Islet precursor cell (in vitro differentiated cells): ENCODE measurements around the gene BRSK1.

ENCODE experiments used
- DNase-seq: peaks from one replicate; pipeline ENCODE4 v3.0.0-alpha.2; 2018

Gene BRSK1

DNA sequence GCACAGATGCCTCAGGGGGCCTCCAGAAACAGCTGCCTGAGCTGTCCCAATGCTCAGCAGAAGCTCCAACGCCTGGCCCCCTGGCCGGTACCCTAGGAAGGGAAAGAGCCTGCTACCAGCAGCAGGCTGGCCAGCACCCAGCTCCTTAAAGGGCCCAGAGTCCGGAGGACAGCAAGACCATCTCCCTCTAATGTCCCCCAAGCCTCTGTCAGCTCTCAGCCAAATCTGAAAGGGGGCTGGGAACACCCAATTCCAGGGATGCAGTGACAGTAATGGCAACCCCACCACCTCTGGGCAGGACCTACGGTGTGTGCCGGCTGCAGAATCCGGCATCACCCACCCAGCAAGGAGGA is 29.2 kb upstream of the BRSK1 start:
- no peak for DNase-seq

DNA sequence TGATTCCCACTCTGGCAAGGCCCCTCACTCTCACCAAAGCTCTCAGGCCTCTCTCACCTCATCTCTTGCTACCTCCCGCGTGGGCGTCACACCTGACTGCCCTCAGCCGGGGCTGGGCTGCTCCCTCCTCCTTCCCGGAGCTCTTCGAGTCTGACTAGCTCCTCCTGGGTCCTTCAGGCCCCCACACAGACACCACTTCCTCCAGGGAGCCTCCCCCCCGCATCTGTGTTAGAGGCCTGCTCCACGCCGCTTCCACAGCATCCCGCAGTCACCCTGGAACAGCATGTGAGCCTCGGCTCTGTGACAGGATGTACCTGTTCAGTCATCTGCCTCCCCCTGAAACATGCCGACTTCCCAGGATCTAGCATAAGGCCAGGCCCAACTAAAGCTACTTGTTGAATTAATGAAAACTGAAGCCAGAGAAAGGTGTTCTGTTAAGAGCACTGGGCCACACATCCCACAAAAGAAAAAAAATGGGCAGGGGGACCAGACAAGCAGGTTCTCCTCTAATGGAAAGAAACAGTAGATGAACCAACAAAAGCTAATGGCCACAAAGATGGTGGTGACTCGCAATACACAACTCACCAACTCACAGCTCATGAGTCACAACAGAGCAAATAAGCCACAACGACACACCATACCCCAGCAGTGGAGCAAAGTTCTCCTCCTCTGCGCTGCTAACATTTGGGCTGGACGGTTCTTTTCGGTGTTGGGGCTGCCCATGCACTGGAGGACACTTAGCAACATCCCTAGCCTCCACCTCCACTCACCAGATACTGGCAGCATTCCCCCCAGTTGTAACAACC is 28.0 kb upstream of the BRSK1 start:
- DNase-seq: no peak

DNA sequence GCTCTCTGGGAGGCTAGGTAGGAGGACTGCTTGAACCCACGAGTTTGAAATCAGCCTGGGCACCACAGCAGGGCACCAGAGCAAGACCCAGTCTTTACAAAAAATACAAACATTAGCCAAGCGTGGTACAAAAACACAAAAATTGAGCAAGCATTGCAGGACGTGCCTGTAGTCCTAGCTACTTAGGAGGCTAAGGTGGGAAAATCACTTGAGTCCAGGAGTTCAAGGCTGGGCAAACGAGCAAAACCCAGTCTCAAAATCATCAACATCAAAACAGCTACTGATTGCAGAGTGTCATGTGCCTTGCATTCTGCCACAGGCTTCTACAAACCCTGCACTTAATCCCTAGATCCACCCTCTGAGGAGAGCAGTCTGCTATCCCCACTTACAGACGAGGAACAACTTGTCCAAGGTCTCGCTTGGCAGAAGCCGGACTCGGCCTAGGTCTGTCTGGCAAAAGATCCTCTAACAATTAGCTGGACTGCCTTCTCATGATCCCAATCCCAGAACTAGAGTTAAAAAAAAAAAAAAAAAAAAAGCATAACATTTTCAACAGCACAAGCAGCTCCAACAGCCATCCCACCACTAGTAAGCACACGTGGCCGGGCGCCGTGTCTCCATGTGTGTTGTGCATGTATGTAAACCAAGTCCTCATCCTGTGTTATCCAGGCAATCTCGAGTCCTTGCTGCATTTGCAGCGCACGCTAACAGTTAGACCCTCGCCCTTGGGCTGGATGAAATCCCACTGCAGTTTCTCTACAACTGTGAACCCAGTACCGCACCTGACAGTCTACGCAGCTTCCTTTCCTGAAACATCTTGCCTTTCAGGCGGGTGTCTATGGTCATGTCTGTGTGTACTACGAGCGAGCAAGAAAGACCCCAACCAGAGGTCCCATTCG is 27.0 kb upstream of the BRSK1 start:
- DNase-seq: no peak

DNA sequence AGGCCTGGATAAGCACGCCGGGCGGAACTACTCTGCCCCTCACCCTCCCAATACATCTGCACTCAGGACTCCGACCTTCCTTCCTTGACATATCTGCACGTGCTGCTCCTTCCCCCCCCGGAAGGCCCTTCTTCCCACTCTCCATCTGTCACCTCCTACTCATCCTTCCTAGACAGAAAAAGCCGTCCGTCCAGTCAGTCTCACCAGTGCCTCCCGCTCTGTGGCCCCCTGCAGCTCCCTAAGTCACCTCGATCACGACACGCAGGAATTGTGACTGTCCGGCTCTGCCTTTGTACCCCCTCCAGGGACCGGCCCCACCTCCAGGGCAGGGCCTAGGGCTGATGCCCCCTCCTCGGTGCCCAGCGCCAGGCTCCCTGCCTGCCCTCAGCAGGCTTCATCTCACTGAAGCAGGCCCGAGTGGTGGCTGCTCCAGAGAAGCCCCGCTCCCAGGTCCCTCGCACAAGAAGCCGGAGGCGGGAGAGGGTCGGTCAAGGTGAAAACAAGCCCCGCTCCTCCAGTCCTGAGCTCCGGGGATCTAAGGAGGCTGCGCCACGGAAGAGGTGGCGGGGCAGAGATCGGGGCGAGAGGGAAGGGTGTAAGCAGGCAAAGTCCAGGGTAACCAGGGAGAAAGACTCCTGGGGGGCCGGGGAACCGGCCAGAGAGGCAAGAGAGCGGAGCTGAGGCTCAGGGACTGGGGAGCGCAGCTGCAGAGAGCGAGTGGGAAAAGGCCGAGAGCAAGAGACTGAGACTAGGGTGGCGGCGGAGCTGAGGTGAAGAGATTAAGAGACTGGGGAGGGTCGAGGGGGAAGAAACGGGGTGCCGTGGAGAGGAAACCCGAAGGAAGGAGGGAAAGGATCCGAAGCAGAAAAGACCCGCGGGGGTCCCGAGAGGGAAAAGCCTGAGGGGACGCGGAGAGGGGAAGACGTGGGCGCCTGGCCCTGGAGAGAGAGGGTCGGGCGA is 26.1 kb upstream of the BRSK1 start:
- no peak for DNase-seq

DNA sequence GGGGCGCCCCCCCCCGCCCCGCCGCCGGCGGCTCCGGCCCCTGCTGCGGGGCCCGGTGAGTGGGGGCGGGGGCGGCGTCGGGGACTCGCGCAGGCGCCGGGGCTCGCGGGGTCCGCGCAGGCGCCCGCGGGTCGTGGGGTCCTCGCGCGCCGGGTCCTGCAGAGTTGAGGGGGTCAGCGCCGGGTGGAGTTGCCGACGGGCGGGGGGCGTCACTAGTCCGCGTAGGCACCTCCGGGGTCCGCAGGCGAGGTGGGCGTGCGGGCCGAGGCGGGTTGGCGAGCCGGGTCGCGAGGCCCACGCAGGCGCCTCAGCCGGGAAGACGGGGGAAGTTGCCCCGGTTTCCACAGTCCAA is 25.3 kb upstream of the BRSK1 start:
- no peak for DNase-seq

DNA sequence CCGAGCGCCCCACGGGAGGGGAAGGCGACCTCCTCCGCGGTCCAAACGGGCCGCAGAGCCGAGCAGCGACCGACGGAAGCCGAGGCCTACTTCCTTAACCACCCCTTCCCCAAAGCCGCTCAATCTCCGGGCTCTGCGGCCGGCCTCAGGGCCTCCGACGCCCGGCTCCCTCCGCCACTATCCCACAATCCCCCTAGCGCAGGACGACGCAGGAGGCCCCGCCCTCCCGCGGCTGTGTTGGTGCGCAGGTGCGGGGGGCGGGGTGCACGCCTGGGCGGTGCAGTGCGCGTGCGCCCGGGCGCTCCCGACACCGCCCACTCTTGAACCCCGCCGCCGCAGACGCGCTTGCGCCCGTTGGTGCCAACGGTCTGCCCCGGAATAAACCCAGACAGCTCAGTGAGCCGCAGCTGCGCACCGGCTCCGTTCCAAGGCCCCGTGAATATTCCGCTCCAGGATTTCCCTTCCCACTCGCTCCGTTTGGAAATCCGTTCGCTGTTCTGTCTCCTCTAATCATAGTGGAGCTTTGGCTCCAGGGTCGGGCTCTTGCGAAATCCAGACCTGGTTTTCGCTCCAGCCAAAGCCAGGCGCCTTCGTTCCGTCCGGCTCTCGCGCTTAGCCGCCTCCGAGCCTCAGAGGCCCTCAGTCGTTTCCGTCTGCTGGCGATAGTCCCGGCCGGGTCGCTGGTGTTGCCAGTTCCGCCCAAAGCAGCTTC is 24.8 kb upstream of the BRSK1 start, which contains the start of gene PPP6R1:
PPP6R1 (minus strand) TSS at position 190 of the 712 bp plus-strand sequence. CDS start 11,914 bp downstream, outside the sequence.
- DNase-seq: peak; percentile 99

DNA sequence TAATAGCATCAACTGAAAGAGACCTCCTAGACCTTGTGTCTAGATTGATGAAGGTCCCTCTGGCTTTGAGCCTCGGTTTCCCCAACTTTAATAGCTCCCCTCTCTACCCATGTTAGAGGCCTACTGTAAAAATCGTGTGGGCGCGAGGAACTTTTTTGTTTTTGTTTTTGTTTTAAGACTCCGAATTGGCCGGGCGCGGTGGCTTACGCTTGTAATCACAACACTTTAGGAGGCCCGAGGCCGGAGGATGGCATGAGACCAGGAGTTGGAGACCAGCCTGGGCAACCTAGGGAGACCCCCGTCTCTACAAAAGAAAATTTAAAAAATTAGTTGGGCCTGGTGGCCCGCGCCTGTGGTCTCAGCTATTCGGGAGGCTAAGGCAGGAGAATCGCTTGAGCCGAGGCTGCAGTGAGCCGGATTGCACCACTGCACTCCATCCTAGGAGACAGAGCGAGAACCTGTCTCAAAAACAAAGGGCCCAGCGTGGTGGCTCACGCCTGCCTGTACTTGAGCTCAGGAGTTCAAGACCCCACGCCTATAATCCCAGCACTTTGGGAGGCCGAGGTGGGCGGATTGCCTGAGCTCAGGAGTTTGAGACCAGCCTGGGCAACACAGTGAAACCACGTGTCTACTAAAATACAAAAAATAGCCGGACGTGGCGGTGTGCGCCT is 24.1 kb upstream of the BRSK1 start:
- no peak for DNase-seq

DNA sequence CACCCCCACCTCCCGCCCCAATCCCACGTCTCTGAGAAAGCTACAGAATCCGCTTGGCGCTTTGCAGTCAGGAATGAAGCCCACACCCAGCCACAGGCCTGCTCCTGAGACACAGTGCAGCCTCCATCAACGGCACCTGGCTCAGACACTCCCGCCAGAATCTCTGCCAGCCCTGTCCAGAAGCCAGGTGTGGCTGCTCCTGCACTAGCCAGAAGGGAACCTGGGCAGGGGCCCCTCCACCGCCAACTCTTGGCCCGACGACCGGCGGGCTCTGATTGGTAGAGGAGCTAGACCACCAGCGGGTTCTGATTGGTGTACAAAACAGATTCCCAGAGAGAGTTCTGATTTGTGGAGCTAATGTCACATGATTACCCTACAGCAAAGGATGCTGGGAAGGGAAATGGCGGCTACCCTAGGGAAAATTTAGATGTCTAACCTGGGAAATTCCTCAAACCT is 22.1 kb upstream of the BRSK1 start:
- no peak for DNase-seq

DNA sequence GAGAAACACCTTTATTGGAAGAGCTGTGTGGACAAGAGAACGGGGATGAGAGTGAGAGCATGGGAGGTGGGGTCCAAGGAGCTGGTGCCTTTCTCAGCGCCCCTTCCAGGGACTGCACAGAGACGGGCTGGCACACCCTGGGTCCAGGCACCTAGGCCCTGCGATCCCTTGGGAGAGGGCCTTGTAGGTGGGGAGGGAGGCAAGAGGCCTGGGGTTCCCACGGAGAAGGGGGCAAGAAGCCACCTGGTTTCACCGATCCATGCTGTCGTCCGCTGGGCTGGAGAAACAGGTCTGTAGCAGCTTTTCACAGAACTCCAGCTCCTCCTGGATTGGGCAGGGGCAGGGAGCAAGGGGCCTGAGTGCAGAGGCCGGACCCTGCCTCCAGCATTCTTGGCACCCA is 21.4 kb upstream of the BRSK1 start:
- DNase-seq: no peak

DNA sequence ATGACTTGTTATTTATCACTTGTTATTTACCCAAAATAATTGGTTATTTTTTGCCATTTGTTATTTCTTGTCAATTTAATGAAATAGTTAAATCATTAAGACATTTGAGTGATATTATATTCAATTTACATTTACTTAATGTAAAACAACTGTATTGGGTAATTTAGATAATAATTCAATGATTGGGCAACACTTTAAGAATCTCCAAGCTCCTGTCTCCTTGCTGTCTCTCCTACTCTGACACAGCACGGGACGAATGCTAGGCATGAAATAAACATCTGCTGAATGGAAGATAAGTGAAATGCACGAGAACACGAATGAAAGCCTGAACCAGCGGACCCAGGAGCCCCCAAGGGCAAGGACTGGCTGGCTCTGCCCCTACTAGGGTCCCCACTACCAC is 19.3 kb upstream of the BRSK1 start:
- no peak for DNase-seq

DNA sequence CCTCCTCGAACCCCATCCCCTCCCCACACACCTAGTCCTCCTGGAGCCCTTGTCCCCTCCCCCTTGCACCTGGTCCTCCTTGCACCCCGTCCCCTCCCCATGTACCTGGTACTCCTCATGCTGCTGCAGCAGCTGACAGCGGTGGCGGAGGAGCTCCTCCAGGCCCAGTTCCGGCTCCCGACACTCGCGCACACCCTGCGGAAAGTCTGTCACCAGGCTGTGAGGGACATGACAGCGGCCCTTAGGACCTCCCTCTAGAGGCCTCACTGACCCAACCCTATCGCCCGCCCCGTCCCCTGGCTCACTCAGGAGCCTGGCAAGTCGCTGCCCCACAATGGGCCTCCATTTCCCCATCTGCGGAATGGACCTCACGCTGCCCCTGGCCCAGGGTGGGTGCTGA is 18.6 kb upstream of the BRSK1 start:
- no peak for DNase-seq

DNA sequence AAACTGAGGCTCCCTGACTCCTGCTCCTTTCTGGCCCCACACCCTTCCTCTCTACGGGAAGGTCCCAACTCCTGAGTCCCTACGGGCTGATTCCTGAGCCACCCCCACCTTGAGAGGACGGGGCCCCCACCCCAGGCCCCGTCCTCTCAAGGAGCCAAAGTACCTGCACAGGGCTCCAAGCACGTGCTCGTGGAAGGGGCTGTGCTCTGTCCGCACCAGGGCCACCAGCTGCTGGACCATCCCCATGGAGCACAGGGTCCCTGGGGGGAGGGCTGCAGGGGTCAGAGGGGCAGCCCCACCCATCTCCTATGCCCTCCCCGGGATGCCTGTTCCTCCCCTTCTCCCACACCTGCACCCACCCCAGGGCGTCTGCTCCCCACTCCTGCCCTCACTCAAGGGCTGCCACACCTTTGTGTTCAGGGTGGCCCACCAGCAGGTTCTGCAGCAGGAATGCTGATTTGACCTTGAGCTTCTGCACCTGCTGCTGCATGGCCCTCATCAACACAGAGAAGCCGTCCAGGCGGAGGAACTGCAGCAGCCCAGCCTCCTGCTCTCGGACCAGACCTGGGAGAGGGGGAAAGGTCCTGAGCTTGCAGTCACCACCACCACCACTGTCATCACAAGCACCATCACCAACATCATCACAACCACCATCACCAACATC is 17.9 kb upstream of the BRSK1 start:
- no peak for DNase-seq

DNA sequence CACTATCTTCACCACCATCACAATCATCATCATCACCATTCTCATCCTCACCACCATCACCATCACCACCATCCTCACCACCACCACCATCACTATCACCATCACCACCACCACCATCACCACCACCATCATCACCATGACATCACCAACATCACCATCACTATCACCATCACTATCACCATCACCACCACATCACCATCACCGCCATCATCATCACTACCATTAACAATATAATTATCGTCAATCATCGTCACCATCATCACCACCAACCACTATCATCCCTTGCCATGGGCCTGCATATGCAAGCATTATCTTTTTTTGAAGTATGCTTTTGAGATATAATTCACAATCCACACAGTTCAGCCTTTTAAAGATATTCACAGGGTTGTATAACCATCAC is 17.4 kb upstream of the BRSK1 start:
- DNase-seq: no peak

DNA sequence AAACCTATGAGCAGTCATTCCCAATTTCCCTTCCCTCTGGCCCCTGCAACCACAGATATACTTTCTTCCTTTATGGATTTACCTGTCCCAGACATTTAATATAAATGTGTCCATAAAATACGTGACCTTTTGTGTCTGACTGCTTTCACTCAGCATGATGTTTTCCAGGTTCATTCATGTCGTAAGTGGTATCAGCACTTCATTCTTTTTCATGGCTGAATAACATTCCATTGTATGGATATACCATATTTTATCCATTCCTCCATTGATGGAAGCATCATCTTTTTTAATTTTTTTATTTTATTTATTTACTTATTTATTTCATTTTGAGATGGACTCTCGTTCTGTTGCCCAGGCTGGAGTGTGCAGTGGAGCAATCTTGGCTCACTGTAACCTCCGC is 17.0 kb upstream of the BRSK1 start:
- DNase-seq: no peak

DNA sequence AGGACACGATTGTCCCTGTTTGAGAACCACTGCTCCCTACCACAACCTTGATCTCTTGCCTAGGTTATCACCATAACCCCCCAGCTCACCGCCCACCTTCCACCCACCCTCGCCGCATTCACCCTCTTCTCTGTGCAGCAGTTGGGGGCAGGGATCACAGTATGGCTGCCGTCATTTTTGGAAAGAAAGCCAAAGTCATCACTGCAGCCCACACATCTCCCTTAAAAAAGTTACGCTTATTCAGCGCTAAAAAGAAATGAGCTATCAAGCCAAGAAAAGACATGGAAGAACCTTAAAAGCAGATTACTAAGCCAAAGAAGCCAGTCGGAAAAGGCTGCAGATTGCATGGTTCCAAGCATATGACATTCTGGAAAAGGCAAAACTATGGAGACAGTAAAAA is 14.5 kb upstream of the BRSK1 start:
- DNase-seq: no peak

DNA sequence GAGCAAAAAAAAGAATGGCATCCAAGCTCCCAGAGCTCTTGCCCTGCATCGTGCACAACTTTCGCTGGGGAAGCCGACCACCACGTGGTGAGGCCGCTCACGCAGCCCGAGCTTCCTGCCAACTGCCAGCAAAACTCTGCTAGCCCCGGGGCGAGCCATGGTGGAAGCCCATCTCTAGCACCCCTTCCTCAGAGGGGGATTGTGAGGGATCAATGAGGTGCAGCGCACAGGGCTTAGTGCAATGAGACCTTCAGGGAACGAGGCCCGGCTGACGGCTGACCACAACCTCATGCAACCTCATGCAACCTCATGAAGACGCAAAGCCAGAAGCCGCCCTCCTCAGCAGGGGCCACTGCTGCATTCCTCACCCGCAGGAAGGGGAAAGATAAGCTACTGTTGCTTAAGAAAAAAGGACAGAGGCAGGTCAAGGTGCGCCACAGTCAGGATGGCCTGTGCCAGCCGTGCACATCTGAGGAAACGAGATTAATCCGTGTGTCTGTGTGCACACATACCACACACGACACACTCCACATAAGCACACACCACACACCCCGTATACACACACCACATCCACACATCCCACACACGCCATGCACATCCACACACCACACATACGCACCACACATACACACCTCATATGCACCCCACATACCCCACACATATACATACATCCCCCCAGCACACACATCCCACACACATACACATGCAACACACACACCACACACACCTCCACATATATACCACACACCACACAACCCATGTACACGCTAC is 13.4 kb upstream of the BRSK1 start:
- DNase-seq: no peak

DNA sequence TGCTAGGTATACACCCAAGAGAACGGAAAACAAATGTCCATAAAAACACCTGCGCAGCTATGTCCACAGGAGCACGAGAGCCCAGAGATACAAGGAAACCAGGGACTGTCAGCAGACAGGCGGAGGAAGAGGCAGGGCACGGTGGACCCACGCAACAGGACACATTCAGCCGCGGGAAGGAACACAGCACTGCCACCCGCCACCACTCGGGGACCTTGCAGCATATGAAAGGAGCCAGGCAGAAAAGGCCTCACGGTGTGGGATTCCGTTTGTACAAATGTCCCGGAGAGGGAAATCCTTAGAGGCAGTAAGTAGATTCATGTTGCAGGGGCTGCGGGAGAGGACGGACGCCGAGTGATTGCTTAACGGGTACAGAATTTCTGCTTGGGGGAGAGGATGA is 11.7 kb upstream of the BRSK1 start:
- no peak for DNase-seq

DNA sequence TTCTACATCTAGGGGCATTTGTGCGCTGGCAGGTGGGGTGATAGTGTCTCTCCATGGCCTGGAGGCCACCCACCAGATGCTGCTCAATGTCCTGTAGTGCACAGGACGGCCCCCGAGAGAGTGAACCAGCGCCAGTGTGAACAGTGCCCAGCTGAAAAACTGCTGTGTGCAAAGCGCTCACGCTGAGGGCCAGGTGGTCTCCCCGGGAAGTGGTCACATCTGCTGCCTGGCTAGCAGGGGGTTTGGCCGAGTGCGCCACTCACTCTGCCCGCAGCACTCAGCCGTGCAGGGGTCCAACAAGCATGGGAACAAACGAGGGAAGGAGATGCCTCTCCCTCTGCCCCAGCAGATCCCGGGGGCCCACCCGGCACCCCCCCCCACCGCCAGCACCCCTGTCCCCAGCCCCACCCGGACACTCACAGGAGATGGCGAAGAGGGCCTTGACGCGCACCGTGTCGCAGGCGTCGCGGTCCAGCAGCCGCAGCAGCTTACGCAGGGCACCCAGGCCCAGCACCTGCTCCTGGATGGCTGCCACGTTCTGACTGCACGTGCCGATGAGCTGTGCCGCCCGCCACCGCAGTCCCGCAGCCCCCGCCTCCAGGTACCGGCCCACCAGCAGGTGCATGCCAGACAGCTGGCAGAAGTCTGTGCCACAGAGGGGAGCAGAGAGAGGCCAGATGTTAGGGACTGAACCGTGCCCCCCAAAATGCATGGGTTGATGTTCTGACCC is 9.7 kb upstream of the BRSK1 start:
- DNase-seq: no peak

DNA sequence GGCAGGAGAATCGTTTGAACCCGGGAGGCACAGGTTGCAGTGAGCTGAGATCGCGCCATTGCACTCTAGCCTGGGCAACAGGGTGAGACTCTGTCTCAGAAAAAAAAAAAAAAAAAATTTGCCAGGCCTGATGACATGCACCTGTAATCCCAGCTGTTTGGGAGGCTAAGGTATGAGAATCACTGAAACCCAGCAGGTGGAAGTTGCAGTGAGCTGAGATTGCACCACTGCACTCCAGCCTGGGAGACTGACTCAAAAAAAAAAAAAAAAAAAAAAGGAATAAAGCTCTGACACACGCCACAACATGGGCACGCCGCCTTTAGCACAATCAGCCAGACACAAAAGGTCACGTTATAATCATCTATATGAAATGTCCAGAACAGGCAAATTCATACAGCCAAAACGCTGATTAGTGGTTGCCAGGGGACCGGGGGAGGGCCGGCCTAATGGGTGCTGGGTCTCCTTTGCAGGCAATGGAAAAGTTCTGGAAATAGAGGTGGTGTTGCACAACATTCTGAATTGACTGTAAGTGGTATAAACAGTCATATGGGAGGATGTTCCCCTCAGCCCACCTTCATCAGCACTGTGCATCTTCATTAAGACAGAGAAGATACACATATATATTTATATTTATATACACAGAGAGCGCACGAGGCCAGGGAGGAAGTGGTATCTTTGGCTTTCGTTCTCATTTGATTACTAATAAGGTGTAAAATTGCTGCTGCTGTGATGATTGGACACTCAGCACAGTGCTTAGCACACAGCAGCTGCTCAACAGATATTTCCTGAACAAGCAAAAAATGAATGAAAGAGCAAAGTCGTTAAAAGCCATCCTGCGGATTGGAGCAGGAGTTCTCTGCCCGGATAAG is 7.7 kb upstream of the BRSK1 start:
- no peak for DNase-seq
